Heart right ventricle (tissue), 16 donors: ENCODE measurements around the gene MYO1D. TPM values are rescaled to one million over a fixed set of nuclear protein-coding genes. Genes with fewer than 3 reads are reported as not detected.

ENCODE experiments used
- ATAC-seq, 8 donors: fragments of 200-7000 bp; cut with Tn5 transposase; one replicate each; pipeline ENCODE4 v1.9.1; 2020; ENCODE audit warnings: mild to moderate bottlenecking in 8 of 8, moderate library complexity in 8 of 8, moderate number of reproducible peaks in 1 of 8
- DNase-seq, 2 donors: peaks; one replicate each; pipeline ENCODE4 v3.0.0-alpha.2; 2020
- H3K27ac ChIP-seq, 10 donors: fragments of 200-600 bp; sonication (generic) in 2 of 10; one replicate each; pipeline versions ENCODE4 v1.5.0 to v1.8.0; 2020 to 2022; ENCODE audit warnings: mild to moderate bottlenecking in 3 of 10
- H3K27me3 ChIP-seq, 7 donors: fragments of 200-600 bp; one replicate each; pipeline ENCODE4 v1.8.0; 2021 to 2022; ENCODE audit warnings: mild to moderate bottlenecking in 2 of 7
- H3K36me3 ChIP-seq, 9 donors: fragments of 200-600 bp; sonication (generic) in 1 of 9; one replicate each; pipeline versions ENCODE4 v1.5.0 to v1.8.0; 2020 to 2022; ENCODE audit warnings: mild to moderate bottlenecking in 2 of 9
- H3K4me1 ChIP-seq, 9 donors: fragments of 200-600 bp; sonication (generic) in 1 of 9; one replicate each; pipeline versions ENCODE4 v1.5.0 to v1.8.0; 2020 to 2022; ENCODE audit warnings: mild to moderate bottlenecking in 4 of 9
- H3K4me3 ChIP-seq, 10 donors: fragments of 200-600 bp; sonication (generic) in 2 of 10; one replicate each; pipeline versions ENCODE4 v1.5.0 to v1.8.0; 2020 to 2022; ENCODE audit warnings: mild to moderate bottlenecking in 7 of 10, moderate library complexity in 2 of 10
- H3K9me3 ChIP-seq, 11 donors: fragments of 200-600 bp in 10 of 11; sonication (generic) in 2 of 11; one replicate each; pipeline versions ENCODE4 v1.5.0 to v1.8.0; 2013 to 2022; ENCODE audit warnings: mild to moderate bottlenecking in 2 of 11, control low read depth in 1 of 11, moderate library complexity in 1 of 11
- CTCF ChIP-seq, 9 donors: fragments of 200-600 bp; sonication (generic) in 2 of 9; IDR thresholded peaks; one replicate each; pipeline versions ENCODE4 v1.5.0 to v1.8.0; 2021 to 2022; ENCODE audit warnings: antibody characterized with exemption in 9 of 9, mild to moderate bottlenecking in 5 of 9, moderate library complexity in 1 of 9
- WGBS, 2 donors: extraction: QIAGEN DNeasy Blood & Tissue Kit; methylation state at CpG; one replicate each; pipeline ENCODE4 v1.1.7; 2013; ENCODE audit warnings: inconsistent platforms in 1 of 2; 5-methylcytosine and 5-hydroxymethylcytosine counted together
- intact Hi-C, 10 donors: fragments of 100-400 bp; cut with DNase I; formaldehyde crosslinking; loops; one replicate each; pipeline versions ENCODE4 v1.11.1 to v1.14.2; 2022
- polyA plus RNA-seq, 2 donors: library from polyadenylated mRNA; stranded (reverse); fragments of 200-250 nt; gene quantifications; one replicate each; pipeline ENCODE4 v1.2.3, GENCODE V29; 2013
- total RNA-seq, 10 donors: library from RNA; stranded (reverse); fragmentation: NEBNext Ultra II Directional in 3 of 10; extraction: Animal tissue kit (Norgen Biotek cat#: 25700) in 3 of 10; gene quantifications; one replicate each; pipeline versions ENCODE4 v1.2.1 to v1.2.4, GENCODE V29; 2021 to 2023
- donor health status: Arrhythmogenic right ventricular cardiomyopathy.
- donor health status: ischemic (EF 13 %, LVEDD 7.1; RV severe dilation, severe dysfunction).
- donor health status: healthy with polysubstance abuse.
- donor health status: DM: no; HTN: yes; CAD: no.
- donor health status: DM: no; HTN: no; CAD: no.
- donor health status: ischemic (EF 25% LVEDD 6.9; RV normal size, moderate dysfunction).
- donor health status: ischemic (EF 25% LVEDD 5.7; RV mildly dilated, moderate dysfunction).
- donor health status: healthy.
- donor health status: DM: yes; HTN: yes; CAD: no.
- donor health status: Ischemic cardiomyopathy.
- donor health status: ischemic (EF 35%, LVEDD 5.7; RV mildly dilated, moderate dysfunction).
- donor health status: nonischemic (EF 11% LVEDD 7.7; RV severe dilation, severe dysfunction).
- donor health status: DM: yes; HTN: yes; CAD: no.
- donor health status: PGD.
- donor health status: ischemic (EF 29% LVEDD 5.4; RV normal size, mild dysfunction).
- donor health status: nonischemic (EF 23%, LVEDD 6.1; RV moderate dilation, normal function).

Gene MYO1D
- total and polyA plus RNA-seq, 12 donors: 1.9 to 16.4 (median 6.7) TPM

GRCh38 chr17:32757963-32758362, 119.0 kb downstream of the MYO1D start:
- Histone ChIP-seq H3K4me1 (peaks cover 0 to 5% (median 0%) of the 10 kb centered on the region in 9 donors), H3K36me3 (peaks cover 0 to 22% (median 0%) of the 10 kb centered on the region in 9 donors), H3K9me3 (no peaks in the 10 kb centered on the region), H3K4me3 (no peak overlapping the region), H3K27me3 (no peaks in the 10 kb centered on the region), H3K27ac (no peak overlapping the region)
- WGBS, 2 donors: 64 to 77% methylated on average over 1 of the region's 1 CpG
- ATAC-seq: no peak
- TF ChIP-seq CTCF (IDR thresholded peaks at IDR 0.05): no peak
- DNase-seq: no peak
- intact Hi-C loops: loop anchor here (5.0 to 10.0 kb wide), 7 partner anchors 93 to 296 kb away; partner anchors contain the start of gene CDK5R1 (in 4 of the 10)

- peaks cover 0 to 26% (median 0%) of the 10 kb centered on the region in 9 donors for H3K36me3 ChIP-seq
- intact Hi-C loops: loop anchor here (5.0 to 10.0 kb wide), 7 partner anchors 92 to 294 kb away; partner anchors contain the start of gene CDK5R1 (in 4 of the 10)
- no peak overlapping the region for H3K4me3 ChIP-seq
- ATAC-seq: no peak
- H3K9me3 ChIP-seq: no peaks in the 10 kb centered on the region
- no peak for DNase-seq
- peaks cover 0 to 5% (median 0%) of the 10 kb centered on the region in 9 donors for H3K4me1 ChIP-seq
- TF ChIP-seq CTCF (IDR thresholded peaks at IDR 0.05): no peak
- H3K27me3 ChIP-seq: no peaks in the 10 kb centered on the region
- H3K27ac ChIP-seq: no peak overlapping the region
- 97 to 98% methylated on average over 1 of the region's 1 CpG for WGBS, 2 donors
Measured at GRCh38 chr17:32756696-32757095, 120.2 kb downstream of the MYO1D start.

- WGBS, 2 donors: 78 to 81% methylated on average over 7 of the region's 7 CpGs
- Histone ChIP-seq H3K9me3 (no peaks in the 10 kb centered on the region), H3K4me1 (peaks cover 0 to 5% (median 0%) of the 10 kb centered on the region in 9 donors), H3K27ac (no peak overlapping the region), H3K4me3 (no peak overlapping the region), H3K27me3 (no peaks in the 10 kb centered on the region), H3K36me3 (peaks cover 0 to 15% (median 0%) of the 10 kb centered on the region in 9 donors)
- intact Hi-C loops: loop anchor here (2.0 to 10.0 kb wide), 9 partner anchors 90 to 294 kb away; partner anchors contain the start of gene CDK5R1 (in 4 of the 10)
- TF ChIP-seq CTCF (IDR thresholded peaks at IDR 0.05): peak in 8 of 9 donors; percentile 17 to 69 (median 58)
- DNase-seq (no peak), ATAC-seq (peak in 7 of 8 donors; percentile 52 to 82 (median 72))
Measured at GRCh38 chr17:32755045-32755805, 121.7 kb downstream of the MYO1D start.

- WGBS, 2 donors: 98% methylated on average over 4 of the region's 4 CpGs
- DNase-seq (no peak), ATAC-seq (no peak)
- H3K27ac ChIP-seq: no peak overlapping the region
- H3K27me3 ChIP-seq: no peaks in the 10 kb centered on the region
- no peak for TF ChIP-seq CTCF (IDR thresholded peaks at IDR 0.05)
- intact Hi-C loops: loop anchor here in 7 of 10 donors (2.0 to 10.0 kb wide), 6 partner anchors 88 to 288 kb away; partner anchors contain the start of gene CDK5R1 (in 2 of the 7)
- no peak overlapping the region for H3K4me3 ChIP-seq
- H3K36me3 ChIP-seq: peaks cover 0 to 9% (median 0%) of the 10 kb centered on the region in 9 donors
- H3K4me1 ChIP-seq: peaks cover 0 to 5% (median 0%) of the 10 kb centered on the region in 9 donors
- H3K9me3 ChIP-seq: no peaks in the 10 kb centered on the region
Measured at GRCh38 chr17:32752934-32753333, 124.0 kb downstream of the MYO1D start.
